Activated naive CD4-positive, alpha-beta T cell treated with anti-CD3 and anti-CD28 coated beads for 36 hours (primary cell): ENCODE data around the gene FLVCR1. TPM values are rescaled to one million over a fixed set of nuclear protein-coding genes. Genes with fewer than 3 reads are reported as not detected.

ENCODE experiments used
- CTCF ChIA-PET: fragments of 350-600 bp; sonication (Branson Sonifier 250); formaldehyde crosslinking; loops from one replicate; lab custom pipeline; 2021; ENCODE audit warnings: antibody characterized with exemption; lab: Charles Lee
- DNase-seq: peaks from one replicate; pipeline ENCODE4 v3.0.0-alpha.2; 2020
- H3K27ac Mint-ChIP-seq: one replicate; pipeline ENCODE4 v1.8.0; 2021; ENCODE audit warnings: mild to moderate bottlenecking, mixed read lengths
- H3K27me3 Mint-ChIP-seq: one replicate; pipeline ENCODE4 v1.8.0; 2021; ENCODE audit warnings: low read depth, mixed read lengths
- H3K36me3 Mint-ChIP-seq: one replicate; pipeline ENCODE4 v1.8.0; 2021; ENCODE audit warnings: low read depth, mixed read lengths
- H3K4me1 Mint-ChIP-seq: one replicate; pipeline ENCODE4 v1.8.0; 2021; ENCODE audit warnings: low read depth, mixed read lengths
- H3K4me3 Mint-ChIP-seq: one replicate; pipeline ENCODE4 v1.8.0; 2021; ENCODE audit warnings: mild to moderate bottlenecking, moderate library complexity, mixed read lengths
- H3K9me3 Mint-ChIP-seq: one replicate; pipeline ENCODE4 v1.8.0; 2021; ENCODE audit warnings: mixed read lengths
- intact Hi-C: fragments of 100-400 bp; cut with micrococcal nuclease; formaldehyde crosslinking; loops from one replicate; pipeline ENCODE4 v1.15.1; 2023
- total RNA-seq, 2 experiments: library from RNA; stranded (reverse); gene quantifications; one replicate each; pipeline ENCODE4 v1.2.3, GENCODE V29; 2021

Gene FLVCR1
- total RNA-seq, result 1 to 10 TPM; 6.0 to 7.3 TPM

GRCh38 chr1:212857992-212858460 lies at the start of gene FLVCR1:
FLVCR1 (plus strand) TSS chr1:212858275; CDS start chr1:212858453, 178 bp downstream.
- H3K9me3 Mint-ChIP-seq, result no peaks in the 10 kb centered on the region
- peaks cover 15% of the 10 kb centered on the region for H3K36me3 Mint-ChIP-seq
- no peaks in the 10 kb centered on the region for H3K27me3 Mint-ChIP-seq
- H3K27ac Mint-ChIP-seq, result peak within 1 kb of the TSS; percentile 88
- DNase-seq, result peak; percentile 98
- H3K4me3 Mint-ChIP-seq, result peak within 1 kb of the TSS; percentile 97
- intact Hi-C loops, result loop anchor here (1.0 to 10.0 kb wide), 13 partner anchors 36 to 1747 kb away; partner anchors contain the start of genes ANGEL2, ATF3, CENPF and DTL
- H3K4me1 Mint-ChIP-seq, result peaks cover 11% of the 10 kb centered on the region
- CTCF ChIA-PET, result interaction anchor here (0.6 to 1.8 kb wide), 5 partner anchors 43 to 822 kb away, joined by 3 to 6 read pairs (median 3); partner anchors contain the start of genes DTL, INTS7, NSL1 and TATDN3

- H3K4me1 Mint-ChIP-seq, result peaks cover 3% of the 10 kb centered on the region
- CTCF ChIA-PET, result interaction anchor here (0.6 to 1.9 kb wide), 8 partner anchors 18 to 206 kb away, joined by 3 to 17 read pairs (median 4); no protein-coding TSS in a partner anchor
- no peak overlapping the region for H3K27ac Mint-ChIP-seq
- H3K27me3 Mint-ChIP-seq, result no peaks in the 10 kb centered on the region
- H3K36me3 Mint-ChIP-seq, result peaks cover 2% of the 10 kb centered on the region
- DNase-seq, result peak; percentile 30
- no peak overlapping the region for H3K4me3 Mint-ChIP-seq
- H3K9me3 Mint-ChIP-seq, result no peaks in the 10 kb centered on the region
- intact Hi-C loops, result loop anchor here (1.0 kb wide), 1 partner anchor 181 kb away; no protein-coding TSS in a partner anchor
These were observed 43.3 kb upstream of the FLVCR1 start for GRCh38 chr1:212814537-212815334.

GRCh38 chr1:212816567-212817278 lies 41.4 kb upstream of the FLVCR1 start:
- Mint-ChIP-seq H3K4me1 (peaks cover 5% of the 10 kb centered on the region), H3K9me3 (no peaks in the 10 kb centered on the region), H3K27me3 (no peaks in the 10 kb centered on the region), H3K36me3 (no peaks in the 10 kb centered on the region), H3K4me3 (no peak overlapping the region), H3K27ac (no peak overlapping the region)
- no peak for DNase-seq
- intact Hi-C loops, result no loop called here
- CTCF ChIA-PET, result interaction anchor here (0.8 kb wide), 1 partner anchor 10 kb away, joined by 4 read pairs; no protein-coding TSS in a partner anchor

GRCh38 chr1:212819726-212820125 lies 38.3 kb upstream of the FLVCR1 start:
- H3K4me1 Mint-ChIP-seq, result peaks cover 5% of the 10 kb centered on the region
- peaks cover 5% of the 10 kb centered on the region for H3K9me3 Mint-ChIP-seq
- H3K27ac Mint-ChIP-seq, result no peak overlapping the region
- H3K4me3 Mint-ChIP-seq, result no peak overlapping the region
- no peaks in the 10 kb centered on the region for H3K27me3 Mint-ChIP-seq
- peaks cover 5% of the 10 kb centered on the region for H3K36me3 Mint-ChIP-seq
- DNase-seq, result no peak
- CTCF ChIA-PET, result interaction anchor here (0.5 to 1.4 kb wide), 4 partner anchors 14 to 1684 kb away, joined by 3 to 5 read pairs (median 3); no protein-coding TSS in a partner anchor
- intact Hi-C loops, result loop anchor here (5.0 kb wide), 1 partner anchor 38 kb away; the partner anchor contains the start of gene FLVCR1

GRCh38 chr1:212820969-212821368 lies 37.1 kb upstream of the FLVCR1 start:
- Mint-ChIP-seq H3K27ac (no peak overlapping the region), H3K27me3 (no peaks in the 10 kb centered on the region), H3K36me3 (peaks cover 7% of the 10 kb centered on the region), H3K9me3 (peaks cover 11% of the 10 kb centered on the region), H3K4me3 (no peak overlapping the region), H3K4me1 (peaks cover 5% of the 10 kb centered on the region)
- intact Hi-C loops, result loop anchor here (5.0 kb wide), 1 partner anchor 36 kb away; the partner anchor contains the start of gene FLVCR1
- no peak for DNase-seq
- CTCF ChIA-PET, result interaction anchor here (1.2 kb wide), 1 partner anchor 15 kb away, joined by 5 read pairs; no protein-coding TSS in a partner anchor

GRCh38 chr1:212822956-212823355 lies 35.1 kb upstream of the FLVCR1 start:
- H3K27ac Mint-ChIP-seq, result no peak overlapping the region
- intact Hi-C loops, result loop anchor here (5.0 kb wide), 1 partner anchor 34 kb away; the partner anchor contains the start of gene FLVCR1
- CTCF ChIA-PET, result no interaction called here
- H3K4me1 Mint-ChIP-seq, result peaks cover 5% of the 10 kb centered on the region
- no peak overlapping the region for H3K4me3 Mint-ChIP-seq
- DNase-seq, result no peak
- peaks cover 21% of the 10 kb centered on the region for H3K9me3 Mint-ChIP-seq
- no peaks in the 10 kb centered on the region for H3K27me3 Mint-ChIP-seq
- peaks cover 12% of the 10 kb centered on the region for H3K36me3 Mint-ChIP-seq

- Mint-ChIP-seq H3K36me3 (peaks cover 12% of the 10 kb centered on the region), H3K27ac (no peak overlapping the region), H3K4me1 (peaks cover 5% of the 10 kb centered on the region), H3K27me3 (no peaks in the 10 kb centered on the region), H3K4me3 (no peak overlapping the region), H3K9me3 (peaks cover 21% of the 10 kb centered on the region)
- intact Hi-C loops, result loop anchor here (5.0 kb wide), 1 partner anchor 33 kb away; the partner anchor contains the start of gene FLVCR1
- no peak for DNase-seq
- CTCF ChIA-PET, result no interaction called here
These were observed 33.9 kb upstream of the FLVCR1 start for GRCh38 chr1:212824201-212824600.

GRCh38 chr1:212825798-212826452 lies 32.1 kb upstream of the FLVCR1 start:
- peaks cover 12% of the 10 kb centered on the region for H3K36me3 Mint-ChIP-seq
- DNase-seq, result no peak
- H3K4me3 Mint-ChIP-seq, result no peak overlapping the region
- no peaks in the 10 kb centered on the region for H3K4me1 Mint-ChIP-seq
- H3K27ac Mint-ChIP-seq, result no peak overlapping the region
- intact Hi-C loops, result no loop called here
- H3K27me3 Mint-ChIP-seq, result no peaks in the 10 kb centered on the region
- CTCF ChIA-PET, result no interaction called here
- H3K9me3 Mint-ChIP-seq, result peaks cover 21% of the 10 kb centered on the region

GRCh38 chr1:212827171-212827776 lies 30.8 kb upstream of the FLVCR1 start:
- H3K27me3 Mint-ChIP-seq, result peaks cover 1% of the 10 kb centered on the region
- no peak overlapping the region for H3K27ac Mint-ChIP-seq
- no peak overlapping the region for H3K4me3 Mint-ChIP-seq
- intact Hi-C loops, result no loop called here
- DNase-seq, result no peak
- peaks cover 21% of the 10 kb centered on the region for H3K9me3 Mint-ChIP-seq
- CTCF ChIA-PET, result interaction anchor here (0.6 to 1.3 kb wide), 2 partner anchors 9 to 10 kb away, joined by 3 to 4 read pairs; no protein-coding TSS in a partner anchor
- H3K36me3 Mint-ChIP-seq, result peaks cover 12% of the 10 kb centered on the region
- no peaks in the 10 kb centered on the region for H3K4me1 Mint-ChIP-seq

- DNase-seq, result no peak
- Mint-ChIP-seq H3K9me3 (peaks cover 21% of the 10 kb centered on the region), H3K4me1 (no peaks in the 10 kb centered on the region), H3K27ac (no peak overlapping the region), H3K27me3 (peaks cover 1% of the 10 kb centered on the region), H3K36me3 (peaks cover 12% of the 10 kb centered on the region), H3K4me3 (no peak overlapping the region)
- intact Hi-C loops, result no loop called here
- CTCF ChIA-PET, result interaction anchor here (0.7 to 1.3 kb wide), 2 partner anchors 11 to 33 kb away, joined by 3 to 4 read pairs; no protein-coding TSS in a partner anchor
These were observed 30.2 kb upstream of the FLVCR1 start for GRCh38 chr1:212827831-212828278.

GRCh38 chr1:212828395-212828794 lies 29.7 kb upstream of the FLVCR1 start:
- Mint-ChIP-seq H3K9me3 (peaks cover 21% of the 10 kb centered on the region), H3K4me1 (no peaks in the 10 kb centered on the region), H3K36me3 (peaks cover 11% of the 10 kb centered on the region), H3K4me3 (no peak overlapping the region), H3K27ac (no peak overlapping the region), H3K27me3 (peaks cover 1% of the 10 kb centered on the region)
- DNase-seq, result no peak
- CTCF ChIA-PET, result interaction anchor here (0.7 kb wide), 1 partner anchor 32 kb away, joined by 3 read pairs; no protein-coding TSS in a partner anchor
- intact Hi-C loops, result no loop called here
